Stomach smooth muscle (tissue), 2 donors: Measurements from ENCODE around the gene DOCK4.

Experiments used
- H3K27ac ChIP-seq: one replicate; pipeline ENCODE4 v1.7.0; 2013; ENCODE audit warnings: mild to moderate bottlenecking, low read length, inconsistent platforms
- H3K27me3 ChIP-seq, 2 donors: one replicate each; pipeline ENCODE4 v1.7.0; 2013; ENCODE audit warnings: low read length in 2 of 2; ENCODE audit not compliant: insufficient read depth in 2 of 2, control insufficient read depth in 1 of 2
- H3K36me3 ChIP-seq, 2 donors: one replicate each; pipeline ENCODE4 v1.7.0; 2013; ENCODE audit warnings: low read length in 2 of 2; ENCODE audit not compliant: control insufficient read depth in 2 of 2, insufficient read depth in 2 of 2
- H3K4me1 ChIP-seq: one replicate; pipeline ENCODE4 v1.7.0; 2013; ENCODE audit warnings: low read length; ENCODE audit not compliant: control insufficient read depth, insufficient read depth
- H3K4me3 ChIP-seq, 2 donors: one replicate each; pipeline ENCODE4 v1.7.0; 2013; ENCODE audit warnings: low read length in 2 of 2
- H3K9ac ChIP-seq, 2 donors: one replicate each; pipeline ENCODE4 v1.7.0; 2013; ENCODE audit warnings: low read length in 2 of 2, mild to moderate bottlenecking in 1 of 2
- H3K9me3 ChIP-seq, 2 donors: one replicate each; pipeline ENCODE4 v1.7.0; 2013; ENCODE audit warnings: low read length in 2 of 2; ENCODE audit not compliant: control insufficient read depth in 2 of 2
- donor health status: healthy.
- donor health status: Pancreatic carcinoma.

Gene DOCK4

DNA sequence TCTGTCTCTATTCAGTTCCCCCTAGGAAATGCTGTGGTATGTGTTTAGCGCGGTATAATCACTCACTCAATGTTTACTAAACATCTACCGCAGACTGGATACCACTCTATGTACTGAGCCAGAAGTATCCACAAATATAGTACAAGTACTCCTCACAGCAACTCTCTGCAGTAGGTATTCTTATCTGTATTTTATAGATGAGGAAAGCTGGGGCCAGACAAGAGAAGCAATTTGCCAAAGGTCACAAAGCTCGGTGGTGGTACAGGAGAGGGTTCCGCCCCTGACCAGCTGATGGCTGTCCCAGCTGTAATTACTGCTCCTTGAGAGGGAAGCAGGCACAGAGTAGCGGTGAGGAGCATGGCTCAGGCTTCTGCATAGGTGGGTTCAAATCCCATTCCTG, 184.1 kb downstream of the DOCK4 start:
- Histone ChIP-seq H3K9me3 (no peaks in the 10 kb centered on the region), H3K9ac (no peak overlapping the region), H3K36me3 (no peaks in the 10 kb centered on the region), H3K4me3 (no peak overlapping the region), H3K4me1 (no peaks in the 10 kb centered on the region), H3K27me3 (no peaks in the 10 kb centered on the region), H3K27ac (no peak overlapping the region)

DNA sequence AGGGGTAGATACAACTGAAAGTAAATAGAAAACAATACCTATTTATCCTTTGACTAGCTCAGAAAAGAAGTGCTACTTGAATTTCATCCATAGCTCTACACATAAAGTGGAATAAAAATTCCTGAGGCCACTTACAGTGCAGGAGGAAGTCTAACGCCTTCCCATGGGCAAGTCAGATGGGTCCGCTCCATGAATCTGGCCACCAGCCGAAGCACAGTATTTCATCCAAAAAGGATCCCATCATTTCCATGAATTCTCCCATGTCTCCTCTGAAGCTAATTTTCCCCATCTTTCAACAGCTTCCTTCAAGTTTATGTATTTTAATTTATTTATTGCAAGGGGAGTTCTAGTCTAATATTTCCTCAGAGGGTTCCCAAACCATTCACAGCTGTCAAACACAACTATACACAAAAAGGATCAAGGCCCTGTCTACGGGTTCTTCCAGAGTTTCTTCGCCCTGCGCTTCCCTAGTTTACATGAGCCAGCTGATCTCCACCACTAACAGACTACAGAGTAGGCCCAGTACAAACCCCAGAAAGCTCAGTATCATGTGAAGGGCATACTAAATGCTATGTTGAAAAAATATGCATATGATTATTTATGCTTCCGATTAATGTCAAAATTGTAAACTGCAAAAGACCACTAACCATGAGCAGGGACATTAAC, 184.7 kb downstream of the DOCK4 start:
- H3K9me3 ChIP-seq = no peaks in the 10 kb centered on the region
- no peaks in the 10 kb centered on the region for H3K36me3 ChIP-seq
- no peaks in the 10 kb centered on the region for H3K4me1 ChIP-seq
- H3K9ac ChIP-seq = no peak overlapping the region
- no peaks in the 10 kb centered on the region for H3K27me3 ChIP-seq
- no peak overlapping the region for H3K4me3 ChIP-seq
- no peak overlapping the region for H3K27ac ChIP-seq

GRCh38 chr7:112020800-112021199, 185.4 kb downstream of the DOCK4 start:
- H3K27ac ChIP-seq = no peak overlapping the region
- no peaks in the 10 kb centered on the region for H3K9me3 ChIP-seq
- no peaks in the 10 kb centered on the region for H3K36me3 ChIP-seq
- no peak overlapping the region for H3K4me3 ChIP-seq
- no peaks in the 10 kb centered on the region for H3K4me1 ChIP-seq
- H3K9ac ChIP-seq = no peak overlapping the region
- no peaks in the 10 kb centered on the region for H3K27me3 ChIP-seq

GRCh38 chr7:112019932-112020331, 186.3 kb downstream of the DOCK4 start:
- Histone ChIP-seq H3K9me3 (no peaks in the 10 kb centered on the region), H3K4me1 (no peaks in the 10 kb centered on the region), H3K27ac (no peak overlapping the region), H3K27me3 (no peaks in the 10 kb centered on the region), H3K36me3 (no peaks in the 10 kb centered on the region), H3K9ac (no peak overlapping the region), H3K4me3 (no peak overlapping the region)

- no peak overlapping the region for H3K9ac ChIP-seq
- H3K27me3 ChIP-seq = no peaks in the 10 kb centered on the region
- H3K36me3 ChIP-seq = no peaks in the 10 kb centered on the region
- no peak overlapping the region for H3K27ac ChIP-seq
- no peak overlapping the region for H3K4me3 ChIP-seq
- H3K4me1 ChIP-seq = no peaks in the 10 kb centered on the region
- no peaks in the 10 kb centered on the region for H3K9me3 ChIP-seq
Observed at GRCh38 chr7:112018305-112019030, 187.7 kb downstream of the DOCK4 start.

GRCh38 chr7:112015146-112015545, 191.1 kb downstream of the DOCK4 start:
- no peak overlapping the region for H3K9ac ChIP-seq
- no peak overlapping the region for H3K27ac ChIP-seq
- no peak overlapping the region for H3K4me3 ChIP-seq
- H3K36me3 ChIP-seq = no peaks in the 10 kb centered on the region
- no peaks in the 10 kb centered on the region for H3K27me3 ChIP-seq
- H3K4me1 ChIP-seq = no peaks in the 10 kb centered on the region
- H3K9me3 ChIP-seq = no peaks in the 10 kb centered on the region

GRCh38 chr7:112014347-112014746, 191.9 kb downstream of the DOCK4 start:
- no peaks in the 10 kb centered on the region for H3K27me3 ChIP-seq
- no peaks in the 10 kb centered on the region for H3K4me1 ChIP-seq
- no peak overlapping the region for H3K9ac ChIP-seq
- H3K36me3 ChIP-seq = no peaks in the 10 kb centered on the region
- no peak overlapping the region for H3K27ac ChIP-seq
- no peak overlapping the region for H3K4me3 ChIP-seq
- no peaks in the 10 kb centered on the region for H3K9me3 ChIP-seq

DNA sequence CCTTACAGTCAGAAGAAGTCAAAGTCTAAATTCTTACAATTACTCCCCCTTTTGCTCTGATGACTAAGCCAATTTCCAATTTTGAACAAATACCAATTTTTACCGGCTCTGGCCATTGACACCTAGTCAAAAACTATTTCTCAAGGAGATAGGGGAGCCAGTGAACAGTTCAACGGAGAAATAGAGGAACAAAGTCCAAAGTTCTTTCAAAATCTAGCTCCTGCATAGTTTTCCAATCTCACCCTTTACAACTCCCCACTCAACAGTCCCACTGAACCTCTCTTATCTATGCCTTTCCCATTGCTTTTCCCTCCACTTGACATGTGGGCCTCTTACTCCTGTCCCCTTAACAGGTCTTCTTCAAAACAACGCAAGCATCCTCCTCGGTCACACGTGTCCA, 192.9 kb downstream of the DOCK4 start:
- Histone ChIP-seq H3K4me1 (no peaks in the 10 kb centered on the region), H3K9me3 (no peaks in the 10 kb centered on the region), H3K36me3 (no peaks in the 10 kb centered on the region), H3K27ac (no peak overlapping the region), H3K9ac (no peak overlapping the region), H3K4me3 (no peak overlapping the region), H3K27me3 (no peaks in the 10 kb centered on the region)

GRCh38 chr7:112012242-112012641, 194.0 kb downstream of the DOCK4 start:
- Histone ChIP-seq H3K27me3 (no peaks in the 10 kb centered on the region), H3K27ac (no peak overlapping the region), H3K4me1 (no peaks in the 10 kb centered on the region), H3K36me3 (no peaks in the 10 kb centered on the region), H3K4me3 (no peak overlapping the region), H3K9ac (no peak overlapping the region), H3K9me3 (no peaks in the 10 kb centered on the region)

DNA sequence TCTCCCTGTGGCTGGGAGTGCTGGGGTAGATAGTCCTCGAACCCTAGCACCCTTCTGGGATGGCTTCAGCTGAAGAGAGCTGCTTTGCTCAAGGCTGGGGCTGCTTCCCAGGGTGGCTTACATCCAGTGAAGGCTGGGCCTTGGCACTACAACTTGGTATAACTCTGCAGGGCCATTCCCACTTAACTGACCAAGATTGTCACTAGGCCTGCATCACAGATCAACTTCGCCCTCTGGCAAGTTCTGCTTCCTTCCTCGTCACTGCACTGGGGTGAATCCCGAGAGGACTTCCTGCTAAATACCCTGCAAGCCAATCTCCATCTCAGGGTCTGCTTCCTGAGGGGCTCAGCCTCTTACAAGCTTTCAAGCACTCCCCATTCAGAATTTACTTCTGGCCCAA, 195.2 kb downstream of the DOCK4 start:
- H3K9ac ChIP-seq = no peak overlapping the region
- H3K27ac ChIP-seq = no peak overlapping the region
- no peaks in the 10 kb centered on the region for H3K9me3 ChIP-seq
- no peaks in the 10 kb centered on the region for H3K27me3 ChIP-seq
- H3K4me3 ChIP-seq = no peak overlapping the region
- no peaks in the 10 kb centered on the region for H3K36me3 ChIP-seq
- H3K4me1 ChIP-seq = no peaks in the 10 kb centered on the region

- no peaks in the 10 kb centered on the region for H3K36me3 ChIP-seq
- no peak overlapping the region for H3K9ac ChIP-seq
- no peaks in the 10 kb centered on the region for H3K9me3 ChIP-seq
- no peaks in the 10 kb centered on the region for H3K27me3 ChIP-seq
- no peaks in the 10 kb centered on the region for H3K4me1 ChIP-seq
- H3K4me3 ChIP-seq = no peak overlapping the region
- no peak overlapping the region for H3K27ac ChIP-seq
Observed at GRCh38 chr7:112010109-112010508, 196.1 kb downstream of the DOCK4 start.
